ACC112 (cell line): Measurements from ENCODE around the gene SNAP91.

Experiments
- H2AFZ ChIP-seq: fragments of 200-600 bp; sonication (generic); one replicate; pipeline ENCODE4 v1.6.0; 2017; ENCODE audit warnings: antibody characterized with exemption, low read length; ENCODE audit not compliant: unreplicated experiment
- H3K27ac ChIP-seq: fragments of 200-600 bp; sonication (generic); 2 replicates; pipeline ENCODE4 v1.5.1; 2014; ENCODE audit warnings: low read depth, mild to moderate bottlenecking, antibody characterized with exemption, low read length, moderate library complexity
- H3K27me3 ChIP-seq: fragments of 200-600 bp; sonication (generic); 2 replicates; pipeline ENCODE4 v1.6.1; 2014; ENCODE audit warnings: mild to moderate bottlenecking, antibody characterized with exemption, low read length, moderate library complexity, mixed read lengths; ENCODE audit not compliant: insufficient read depth
- H3K36me3 ChIP-seq: fragments of 200-600 bp; sonication (generic); 2 replicates; pipeline ENCODE4 v1.6.1; 2016; ENCODE audit warnings: mild to moderate bottlenecking, antibody characterized with exemption, low read length, moderate library complexity, mixed read lengths; ENCODE audit not compliant: insufficient read depth
- H3K4me1 ChIP-seq: fragments of 200-600 bp; sonication (generic); one replicate; pipeline ENCODE4 v1.6.1; 2016; ENCODE audit warnings: low read length, mixed read lengths; ENCODE audit not compliant: insufficient read depth, unreplicated experiment, control insufficient read depth
- H3K4me3 ChIP-seq: fragments of 200-600 bp; sonication (generic); 2 replicates; pipeline ENCODE4 v1.5.1; 2014; ENCODE audit warnings: mild to moderate bottlenecking, low read depth, low read length
- H3K79me2 ChIP-seq: fragments of 200-600 bp; sonication (generic); one replicate; pipeline ENCODE4 v1.6.0; 2016; ENCODE audit warnings: low read length; ENCODE audit not compliant: control insufficient read depth, unreplicated experiment, insufficient read depth

The SNAP91 gene

DNA sequence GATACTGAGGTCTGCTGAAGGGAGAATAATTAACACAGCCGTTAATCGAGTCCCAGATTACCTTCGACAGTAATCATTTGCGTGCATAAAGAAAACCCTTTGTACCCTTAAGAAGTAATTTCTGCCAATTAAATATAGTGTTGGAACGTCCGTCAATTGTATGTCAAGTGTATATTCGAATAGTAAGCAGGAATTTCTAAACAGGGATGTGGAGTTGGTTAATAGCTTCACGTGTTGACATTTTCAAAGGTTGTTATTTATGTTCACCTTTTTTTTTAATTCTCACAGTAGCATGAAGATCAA lies 798 bp upstream of the SNAP91 start:
- H3K27me3 ChIP-seq = peaks cover 81% of the 10 kb centered on the region
- H2AFZ ChIP-seq = no peak overlapping the region
- H3K79me2 ChIP-seq = no peaks in the 10 kb centered on the region
- H3K4me3 ChIP-seq = no peak overlapping the region
- H3K36me3 ChIP-seq = no peaks in the 10 kb centered on the region
- H3K27ac ChIP-seq = no peak overlapping the region
- no peaks in the 10 kb centered on the region for H3K4me1 ChIP-seq

DNA sequence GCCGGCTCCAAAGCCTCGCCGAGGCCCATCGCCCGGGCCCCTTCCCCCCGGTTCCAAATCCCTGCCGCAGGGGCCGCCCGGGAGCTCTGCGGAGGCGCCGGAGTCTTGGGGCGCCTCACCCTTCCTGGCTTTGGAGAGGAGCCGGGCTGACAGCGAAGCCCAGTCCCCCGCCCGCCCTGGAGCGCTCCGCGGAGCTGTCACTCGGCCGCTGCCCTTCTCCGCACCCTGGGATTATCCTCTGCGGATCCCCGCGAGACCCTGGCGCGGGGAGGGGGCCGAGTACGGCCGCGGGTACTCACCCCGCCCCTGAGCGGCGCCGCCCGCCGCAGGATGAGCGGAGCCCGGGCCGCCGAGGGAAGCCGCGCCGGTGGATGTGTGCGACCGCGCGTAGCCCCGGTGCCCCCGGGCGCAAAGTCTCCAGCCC lies 343 bp downstream of the SNAP91 start:
- peak overlapping the region; percentile 74 for H3K4me3 ChIP-seq
- H3K27me3 ChIP-seq = peaks cover 76% of the 10 kb centered on the region
- H2AFZ ChIP-seq = peak overlapping the region; percentile 66
- H3K36me3 ChIP-seq = no peaks in the 10 kb centered on the region
- no peaks in the 10 kb centered on the region for H3K4me1 ChIP-seq
- no peak overlapping the region for H3K27ac ChIP-seq
- no peaks in the 10 kb centered on the region for H3K79me2 ChIP-seq

DNA sequence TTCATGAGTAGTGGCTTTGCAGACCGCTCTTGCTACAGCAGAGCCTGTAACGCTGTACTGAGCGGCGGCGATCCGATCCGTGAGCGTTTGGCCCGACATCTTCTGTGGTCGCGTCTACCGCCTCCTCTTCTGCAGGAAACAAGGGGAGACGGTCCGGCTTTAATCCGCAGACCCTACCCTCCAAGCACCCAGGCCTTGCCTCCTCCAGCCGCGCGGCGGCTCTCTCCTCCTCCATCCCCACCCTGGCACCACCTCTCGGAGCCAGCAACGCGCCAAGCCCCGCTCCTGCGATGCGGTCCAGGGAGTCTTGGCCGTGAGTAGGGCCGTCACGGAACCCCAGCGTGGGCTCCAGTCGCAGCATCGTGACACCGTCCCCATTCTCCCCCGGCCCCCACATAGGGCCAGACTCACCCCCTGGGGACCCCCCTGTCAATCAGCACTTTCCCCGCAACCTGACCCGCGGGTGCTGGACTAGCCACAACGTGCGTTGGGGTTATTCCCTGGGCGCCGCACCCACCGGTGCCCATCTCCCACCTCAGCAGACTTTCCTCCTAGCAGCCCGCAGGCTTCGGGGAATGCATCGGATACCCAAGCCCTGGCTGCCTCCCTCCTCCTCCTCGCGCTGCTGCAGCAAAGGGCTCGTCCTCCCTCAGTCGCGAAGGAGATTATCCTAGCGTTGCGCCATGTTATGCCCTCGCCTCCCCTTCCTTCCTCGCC lies 914 bp downstream of the SNAP91 start:
- H3K27ac ChIP-seq = no peak overlapping the region
- H3K27me3 ChIP-seq = peaks cover 79% of the 10 kb centered on the region
- no peaks in the 10 kb centered on the region for H3K79me2 ChIP-seq
- peak overlapping the region; percentile 66 for H2AFZ ChIP-seq
- H3K4me1 ChIP-seq = no peaks in the 10 kb centered on the region
- no peaks in the 10 kb centered on the region for H3K36me3 ChIP-seq
- H3K4me3 ChIP-seq = peak overlapping the region; percentile 74

DNA sequence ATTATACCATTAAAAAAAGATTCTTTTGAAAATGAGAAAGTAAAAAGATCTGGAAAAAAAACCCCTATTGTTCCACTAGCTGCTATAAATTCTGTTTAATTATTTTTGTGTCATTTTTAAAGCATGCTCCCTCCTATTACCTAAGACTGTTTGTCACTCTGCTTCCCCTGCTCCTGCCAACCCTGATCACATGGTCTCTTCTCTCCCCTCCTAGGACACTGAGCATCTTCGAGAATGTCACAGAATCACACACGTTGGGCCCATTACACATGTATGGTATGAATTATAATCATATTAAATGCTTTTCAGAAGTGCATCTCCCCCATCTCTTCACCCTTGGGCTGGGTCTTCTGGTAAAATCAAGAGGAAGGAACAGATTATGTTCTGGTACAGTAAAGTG lies 6.2 kb downstream of the SNAP91 start:
- H3K27me3 ChIP-seq = peaks cover 64% of the 10 kb centered on the region
- H3K4me3 ChIP-seq = no peak overlapping the region
- no peaks in the 10 kb centered on the region for H3K79me2 ChIP-seq
- H2AFZ ChIP-seq = no peak overlapping the region
- no peak overlapping the region for H3K27ac ChIP-seq
- no peaks in the 10 kb centered on the region for H3K4me1 ChIP-seq
- no peaks in the 10 kb centered on the region for H3K36me3 ChIP-seq

DNA sequence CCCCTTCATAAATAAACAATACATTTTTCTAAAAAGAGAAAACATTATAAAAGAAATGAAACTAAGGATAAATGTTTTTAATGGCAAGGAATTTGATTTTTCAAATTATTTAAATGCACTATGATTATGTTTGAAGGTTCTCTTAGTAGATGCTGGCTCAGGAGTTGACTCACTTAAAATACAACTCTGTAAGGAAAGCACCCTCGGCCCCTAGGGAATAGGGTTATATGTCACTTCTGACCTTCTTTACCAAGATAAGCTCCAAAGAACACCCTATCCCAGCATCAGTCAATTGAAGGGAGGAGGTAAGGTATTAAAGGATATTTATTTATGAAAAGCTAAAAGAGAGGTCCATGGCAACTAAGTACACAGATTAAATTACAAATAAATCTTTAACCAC lies 6.8 kb downstream of the SNAP91 start:
- Histone ChIP-seq H3K36me3 (no peaks in the 10 kb centered on the region), H3K4me1 (no peaks in the 10 kb centered on the region), H3K79me2 (no peaks in the 10 kb centered on the region), H3K27ac (no peak overlapping the region), H3K4me3 (no peak overlapping the region), H3K27me3 (peaks cover 57% of the 10 kb centered on the region), H2AFZ (no peak overlapping the region)

DNA sequence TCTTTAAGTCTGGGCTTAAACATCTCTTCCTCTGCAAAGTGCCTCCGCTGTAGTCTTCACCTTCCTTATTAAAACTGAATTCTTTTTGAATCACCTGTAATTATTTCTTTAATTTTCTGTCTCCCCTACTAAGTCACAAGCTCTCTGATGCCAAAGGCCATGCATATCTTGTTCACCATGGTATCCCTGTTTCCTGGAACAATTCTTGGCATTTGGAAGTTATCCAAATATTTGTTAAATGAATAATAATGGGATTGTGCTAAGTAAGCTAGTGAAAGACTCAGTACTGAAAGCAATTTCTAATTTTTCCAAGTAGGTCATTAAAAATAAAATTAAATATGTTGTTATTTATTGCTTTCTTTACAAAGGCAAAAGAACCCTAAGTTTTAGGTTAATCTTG lies 12.2 kb downstream of the SNAP91 start:
- no peak overlapping the region for H2AFZ ChIP-seq
- no peaks in the 10 kb centered on the region for H3K4me1 ChIP-seq

DNA sequence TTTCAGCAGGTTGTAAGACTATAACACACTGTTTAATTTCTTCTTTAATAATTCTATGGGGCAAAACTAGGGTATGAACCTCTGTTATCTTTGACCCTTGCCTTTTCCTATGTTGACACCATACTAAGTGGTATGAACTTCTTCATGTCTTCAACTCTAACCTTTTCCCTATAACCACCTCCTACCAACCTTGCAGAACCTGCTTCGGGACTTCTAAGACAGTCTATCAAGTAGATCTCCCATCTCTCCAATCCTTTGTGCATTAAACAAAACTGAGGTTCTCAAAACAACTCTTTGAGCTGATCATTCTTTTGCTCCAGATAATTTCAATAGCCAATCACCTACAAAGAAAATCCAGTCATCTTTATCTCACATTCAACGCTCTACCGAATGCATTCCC lies 23.4 kb downstream of the SNAP91 start:
- Histone ChIP-seq H3K79me2 (no peaks in the 10 kb centered on the region), H3K4me3 (no peak overlapping the region), H3K27me3 (peaks cover 41% of the 10 kb centered on the region), H3K36me3 (no peaks in the 10 kb centered on the region), H2AFZ (no peak overlapping the region), H3K4me1 (no peaks in the 10 kb centered on the region), H3K27ac (no peak overlapping the region)

More for the DNA sequence above, 12.2 kb downstream of the SNAP91 start:
- Histone ChIP-seq H3K4me3 (no peak overlapping the region), H3K27me3 (peaks cover 26% of the 10 kb centered on the region; the same call in 1 of the 2 replicates), H3K79me2 (no peaks in the 10 kb centered on the region), H3K36me3 (no peaks in the 10 kb centered on the region), H3K27ac (no peak overlapping the region)

DNA sequence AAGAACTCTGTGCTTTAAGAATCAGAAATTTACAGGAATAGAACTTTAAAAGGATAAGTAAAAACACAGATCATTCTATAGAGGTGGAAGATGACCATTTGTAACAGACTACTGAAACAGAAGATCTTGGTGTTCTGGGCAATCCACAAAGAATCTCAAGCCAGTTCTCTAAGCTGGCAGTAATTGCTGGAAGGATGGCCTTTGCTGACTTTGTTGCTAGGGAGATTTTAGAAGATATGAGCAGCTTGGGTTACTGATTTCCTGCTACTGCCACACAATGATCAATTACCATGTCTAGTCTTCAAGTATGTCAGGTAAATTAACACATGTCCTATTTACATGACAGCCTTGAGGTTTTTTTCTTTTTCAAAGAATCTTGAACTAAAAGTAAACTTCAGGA lies 31.1 kb downstream of the SNAP91 start:
- H3K4me1 ChIP-seq = no peaks in the 10 kb centered on the region
- no peak overlapping the region for H3K4me3 ChIP-seq
- no peaks in the 10 kb centered on the region for H3K79me2 ChIP-seq
- H3K27ac ChIP-seq = no peak overlapping the region
- H2AFZ ChIP-seq = no peak overlapping the region
- H3K27me3 ChIP-seq = peaks cover 77% of the 10 kb centered on the region
- H3K36me3 ChIP-seq = no peaks in the 10 kb centered on the region

DNA sequence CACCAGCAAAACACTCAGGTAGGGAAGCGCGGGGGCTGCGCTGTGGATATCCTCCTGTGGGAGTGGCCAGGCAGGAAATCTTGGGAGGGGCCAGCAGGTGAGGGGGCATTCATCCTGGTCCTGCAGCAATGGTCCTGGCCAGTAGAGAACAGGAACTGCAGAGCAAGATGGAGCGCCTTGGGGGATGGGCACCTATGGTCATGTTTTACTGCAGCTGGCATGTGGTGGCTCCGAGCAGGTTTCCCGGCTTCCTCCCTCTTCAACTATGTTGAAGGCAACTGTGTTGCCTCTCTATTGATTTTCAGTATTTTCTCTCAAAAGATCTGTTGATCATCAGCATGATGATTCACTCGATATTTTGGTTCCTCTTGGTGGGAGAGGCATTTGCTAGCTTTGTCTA lies 70.9 kb downstream of the SNAP91 start:
- H3K27ac ChIP-seq = no peak overlapping the region
- H3K4me1 ChIP-seq = no peaks in the 10 kb centered on the region
- no peak overlapping the region for H3K4me3 ChIP-seq
- no peak overlapping the region for H2AFZ ChIP-seq
- H3K36me3 ChIP-seq = no peaks in the 10 kb centered on the region
- peaks cover 62% of the 10 kb centered on the region for H3K27me3 ChIP-seq
- no peaks in the 10 kb centered on the region for H3K79me2 ChIP-seq

DNA sequence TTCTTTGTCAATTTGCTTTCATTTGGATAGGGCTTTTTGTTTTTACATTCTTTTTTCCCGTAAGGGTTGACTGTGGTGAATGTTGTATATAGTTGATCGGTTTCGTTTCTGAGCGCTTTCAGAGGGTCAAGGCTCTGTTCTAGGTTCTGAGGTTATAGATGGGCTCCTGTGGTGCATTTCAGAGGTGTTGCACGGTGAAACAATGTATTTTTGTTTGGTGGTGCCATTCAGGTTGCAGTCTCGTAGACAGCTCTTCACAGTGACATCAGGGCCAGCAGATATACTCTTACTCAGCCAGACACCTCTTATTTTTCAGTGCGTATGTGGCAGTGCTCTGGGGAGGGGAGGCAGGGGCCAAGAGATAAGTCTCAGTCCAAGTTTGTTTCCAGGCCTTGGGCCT lies 72.1 kb downstream of the SNAP91 start:
- Histone ChIP-seq H2AFZ (no peak overlapping the region), H3K4me3 (no peak overlapping the region), H3K4me1 (no peaks in the 10 kb centered on the region)

DNA sequence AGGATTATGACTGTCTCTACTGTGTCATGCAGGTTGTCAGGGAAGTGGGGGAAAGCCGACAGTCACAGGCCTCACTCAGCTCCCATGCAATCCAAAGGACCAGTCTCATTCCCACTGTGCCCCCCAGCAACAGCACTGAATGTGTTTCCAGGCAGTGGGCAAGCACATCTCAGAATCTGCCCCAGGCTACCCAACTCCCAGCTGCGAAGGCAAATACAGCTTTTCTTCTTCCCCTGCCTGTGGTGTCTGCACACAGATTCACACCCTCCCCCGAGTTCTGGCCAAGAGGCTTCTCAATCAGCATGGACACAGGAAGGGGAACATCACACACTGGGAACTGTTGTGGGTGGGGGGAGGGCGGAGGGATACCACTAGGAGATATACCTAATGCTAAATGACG lies 75.3 kb downstream of the SNAP91 start:
- Histone ChIP-seq H3K79me2 (no peaks in the 10 kb centered on the region), H3K4me1 (no peaks in the 10 kb centered on the region), H3K4me3 (no peak overlapping the region), H3K27ac (no peak overlapping the region), H3K27me3 (peaks cover 72% of the 10 kb centered on the region), H3K36me3 (no peaks in the 10 kb centered on the region), H2AFZ (no peak overlapping the region)

More for the DNA sequence above, 72.1 kb downstream of the SNAP91 start:
- Histone ChIP-seq H3K27me3 (peaks cover 69% of the 10 kb centered on the region), H3K79me2 (no peaks in the 10 kb centered on the region), H3K36me3 (no peaks in the 10 kb centered on the region), H3K27ac (no peak overlapping the region)
